HG03064 (cell line): ENCODE data around the gene SUCO.
"Not testable (repeated sequence)": the region's sequence is repeated elsewhere in the genome, so short reads cannot be mapped to it uniquely, and the experiment has no call there.

ENCODE experiments used
- ATAC-seq: cut with Tn5 transposase; IDR thresholded peaks from one replicate; pipeline ENCODE4 v1.9.1; 2021; ENCODE audit warnings: low read depth; ENCODE audit not compliant: unreplicated experiment

The SUCO gene

GRCh38 chr1:172532700-172533512, at the start of gene SUCO:
SUCO (plus strand) TSS chr1:172533150; CDS start chr1:172533436, 286 bp downstream.
- ATAC-seq, result peak; percentile 86

- no peak for ATAC-seq
Observed at GRCh38 chr1:172483448-172483847, 49.5 kb upstream of the SUCO start.

- ATAC-seq, result no peak
Observed at GRCh38 chr1:172484252-172484651, 48.7 kb upstream of the SUCO start.

- no peak for ATAC-seq
Observed at GRCh38 chr1:172485626-172486025, 47.3 kb upstream of the SUCO start.

GRCh38 chr1:172486805-172487454, 46.0 kb upstream of the SUCO start:
- ATAC-seq, result no peak

GRCh38 chr1:172487550-172487949, 45.4 kb upstream of the SUCO start:
- ATAC-seq, result no peak

- no peak for ATAC-seq
Observed at GRCh38 chr1:172488393-172488792, 44.6 kb upstream of the SUCO start.

GRCh38 chr1:172489847-172490246, 43.1 kb upstream of the SUCO start:
- ATAC-seq, result no peak

GRCh38 chr1:172492421-172492820, 40.5 kb upstream of the SUCO start:
- ATAC-seq, result no peak

GRCh38 chr1:172494166-172494565, 38.8 kb upstream of the SUCO start:
- ATAC-seq, result no peak

- ATAC-seq, result not testable (repeated sequence)
Observed at GRCh38 chr1:172496127-172496526, 36.8 kb upstream of the SUCO start.

- ATAC-seq, result no peak
Observed at GRCh38 chr1:172496678-172497077, 36.3 kb upstream of the SUCO start.

GRCh38 chr1:172497230-172497629, 35.7 kb upstream of the SUCO start:
- ATAC-seq, result no peak

GRCh38 chr1:172498857-172499256, 34.1 kb upstream of the SUCO start:
- ATAC-seq, result no peak

GRCh38 chr1:172499636-172500141, 33.3 kb upstream of the SUCO start:
- ATAC-seq, result no peak

GRCh38 chr1:172500207-172500606, 32.7 kb upstream of the SUCO start:
- ATAC-seq, result no peak

- ATAC-seq, result no peak
Observed at GRCh38 chr1:172507741-172508140, 25.2 kb upstream of the SUCO start.

- no peak for ATAC-seq
Observed at GRCh38 chr1:172510479-172510878, 22.5 kb upstream of the SUCO start.

- no peak for ATAC-seq
Observed at GRCh38 chr1:172512591-172512990, 20.4 kb upstream of the SUCO start.

- no peak for ATAC-seq
Observed at GRCh38 chr1:172513479-172513878, 19.5 kb upstream of the SUCO start.

- ATAC-seq, result no peak
Observed at GRCh38 chr1:172514108-172514507, 18.8 kb upstream of the SUCO start.

- no peak for ATAC-seq
Observed at GRCh38 chr1:172515436-172515835, 17.5 kb upstream of the SUCO start.
